ENCODE measurements around the gene ELOVL3.

GRCh38 chr10:102191956-102192355 is 34.1 kb upstream of the ELOVL3 start:
- TF ChIP-seq POLR2A (IDR thresholded peaks at IDR 0.05; ENCODE audit: low read depth) (no peak), EP300 (IDR thresholded peaks at IDR 0.05) (no peak), CTCF (IDR thresholded peaks at IDR 0.05) (no peak)

All from esophagus muscularis mucosa (tissue), 4 donors.